NCI-H1092 (cell line): ENCODE results near the gene GPC1.

Source experiments
- DNase-seq: peaks from one replicate; lab custom pipeline; 2025; lab: John Stamatoyannopoulos, UW

GPC1 gene

DNA sequence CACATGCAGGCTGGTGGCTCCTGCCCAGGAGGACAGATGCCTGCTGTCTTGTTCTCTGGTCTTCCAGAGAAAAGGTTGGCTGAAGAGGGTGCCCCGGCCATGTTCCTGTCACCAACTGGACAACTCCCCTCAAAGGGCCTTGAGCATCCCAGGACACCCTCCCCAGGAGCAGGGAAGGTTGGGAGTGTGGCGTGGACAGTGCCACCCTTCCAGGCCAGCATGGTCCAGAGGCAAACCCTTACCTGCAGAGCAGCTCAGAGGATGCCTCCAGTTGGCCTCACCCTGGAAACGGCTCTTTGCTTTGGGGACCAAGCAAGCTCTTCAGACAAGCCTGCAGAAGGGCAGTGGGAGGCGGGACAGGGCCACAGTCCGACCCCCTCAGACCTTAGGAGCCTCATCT lies 4.9 kb upstream of the GPC1 start:
- DNase-seq = no peak

DNA sequence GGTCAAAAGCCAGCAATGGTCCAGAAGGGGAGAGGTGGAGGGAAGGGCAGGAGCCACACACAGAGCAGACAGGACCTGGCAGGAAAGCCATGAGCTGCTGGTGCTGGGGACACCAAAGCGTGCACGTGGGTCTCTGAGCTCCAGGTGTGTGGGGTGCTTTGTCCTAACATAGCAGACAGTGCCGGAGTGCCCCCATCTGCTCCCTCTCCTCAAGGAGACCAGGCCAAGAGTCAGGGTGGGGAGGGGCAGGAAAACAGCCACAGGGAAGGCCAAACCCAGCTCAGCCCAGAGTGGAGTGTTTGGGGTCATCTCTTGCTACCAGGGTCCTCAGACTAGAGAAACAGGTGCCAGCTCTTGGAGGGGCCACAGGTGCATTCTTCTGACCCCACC lies 4.2 kb upstream of the GPC1 start:
- no peak for DNase-seq

DNA sequence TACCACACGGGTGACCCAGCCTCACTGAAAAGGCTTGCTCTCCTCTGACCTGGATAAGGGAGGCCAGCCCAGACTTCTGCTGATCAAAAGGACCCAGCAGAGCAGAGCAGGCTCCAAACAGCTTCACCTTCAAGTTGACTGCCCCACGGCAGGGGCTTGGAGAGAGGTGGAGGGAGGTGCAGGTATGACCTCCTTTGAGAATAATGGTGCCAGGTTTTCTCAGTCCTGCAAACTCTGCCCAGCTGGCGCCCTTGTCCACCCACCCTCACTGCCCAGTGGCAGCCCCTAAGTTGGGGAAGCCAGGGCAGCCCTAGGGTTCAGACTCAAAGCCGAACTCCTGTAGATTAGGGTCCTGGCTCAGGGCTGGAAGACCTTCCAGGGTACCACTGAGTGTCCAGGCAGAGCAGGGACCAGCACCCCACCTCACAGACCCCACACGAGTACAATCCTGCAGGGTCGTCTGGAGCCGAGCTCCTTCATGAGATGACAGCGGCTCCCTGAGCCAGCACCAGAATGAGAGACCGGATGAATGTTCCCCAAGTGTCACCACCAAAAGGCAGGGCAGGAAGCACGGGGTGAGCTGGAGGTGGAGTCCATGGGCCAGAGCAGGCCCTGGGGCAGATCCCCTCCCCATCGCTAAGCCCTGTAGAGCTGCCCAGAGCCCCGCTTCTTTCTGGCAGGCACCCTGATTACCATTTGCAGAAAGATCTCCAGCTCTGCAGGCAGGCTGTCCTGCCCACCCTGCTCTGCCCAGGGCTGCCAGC lies 3.6 kb upstream of the GPC1 start:
- DNase-seq = no peak

DNA sequence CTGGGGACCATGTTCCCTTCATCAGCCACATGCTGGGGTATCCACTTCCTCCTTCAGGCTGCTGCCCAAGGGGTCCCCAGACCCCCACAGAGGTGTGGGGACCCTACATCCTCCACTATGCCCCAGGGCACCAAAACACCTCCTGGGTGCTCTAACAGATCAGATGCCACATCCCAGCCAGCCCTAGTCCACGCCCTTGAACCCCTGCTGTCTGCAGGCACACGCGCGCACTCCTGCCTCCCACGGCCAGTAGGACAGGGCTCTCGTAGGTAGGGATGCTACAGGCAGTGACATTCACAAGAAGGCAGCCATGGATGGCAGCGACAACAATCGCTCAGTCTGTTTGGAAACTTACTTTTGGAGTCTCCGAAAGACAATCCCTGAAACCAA lies 3.0 kb upstream of the GPC1 start:
- DNase-seq = no peak

GRCh38 chr2:240432820-240433801 lies 2.4 kb upstream of the GPC1 start:
- DNase-seq = no peak

GRCh38 chr2:240433973-240434727 lies 1.3 kb upstream of the GPC1 start:
- no peak for DNase-seq

- DNase-seq = peak; percentile 79
These were observed 571 bp upstream of the GPC1 start for GRCh38 chr2:240434728-240435456.

- DNase-seq = no peak
These were observed 652 bp downstream of the GPC1 start for GRCh38 chr2:240435948-240436682.

GRCh38 chr2:240436683-240437550 lies 1.5 kb downstream of the GPC1 start:
- DNase-seq = no peak

- DNase-seq = no peak
These were observed 2.0 kb downstream of the GPC1 start for GRCh38 chr2:240437551-240437860.

DNA sequence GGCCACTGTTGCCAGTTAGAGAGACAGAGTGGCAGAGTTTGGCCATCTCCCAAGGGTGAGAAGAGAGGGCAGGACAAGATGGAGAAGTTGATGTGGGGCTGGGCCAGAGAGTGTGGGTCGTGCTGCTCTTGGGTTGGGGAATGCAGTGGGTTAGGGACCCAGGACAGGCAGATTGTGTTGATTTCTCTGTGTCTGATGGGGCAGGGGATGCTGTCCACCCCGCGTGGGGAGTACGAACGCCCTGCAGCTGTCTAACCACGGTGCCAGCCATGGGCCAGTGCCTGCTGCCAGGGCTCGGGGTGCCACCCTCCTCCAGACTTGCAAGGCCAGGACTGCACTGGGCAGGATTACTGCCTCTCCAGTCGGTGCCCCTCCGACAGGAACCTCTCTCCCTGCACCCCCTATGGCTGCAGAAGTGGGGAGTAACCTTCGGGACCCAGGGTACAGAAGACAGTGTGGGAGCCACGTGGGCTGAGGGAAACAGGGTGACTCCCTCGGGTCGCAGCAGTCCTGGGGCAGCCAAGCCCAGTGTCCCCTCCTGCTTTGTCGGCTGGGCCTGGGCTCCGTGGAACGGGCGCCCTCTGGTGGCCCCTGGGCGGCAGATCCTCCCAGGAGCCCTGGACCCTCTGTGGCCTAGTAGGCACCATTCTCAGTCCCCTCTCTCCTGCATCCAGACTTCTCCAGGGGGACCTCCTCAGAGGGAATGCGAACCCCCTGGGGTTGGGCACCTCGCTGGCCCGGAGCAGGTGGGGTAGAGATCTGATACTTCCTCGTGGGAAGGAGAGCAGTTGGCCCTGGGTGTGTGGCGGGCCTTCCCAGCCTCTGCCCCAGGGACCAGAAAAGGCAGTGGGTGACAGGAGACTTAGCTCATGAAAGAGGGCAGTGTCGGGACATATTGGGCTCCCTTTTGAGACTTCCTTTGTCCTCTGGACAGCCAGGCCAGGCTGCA lies 2.7 kb downstream of the GPC1 start:
- DNase-seq = peak; percentile 8

GRCh38 chr2:240438810-240439697 lies 3.6 kb downstream of the GPC1 start:
- no peak for DNase-seq

DNA sequence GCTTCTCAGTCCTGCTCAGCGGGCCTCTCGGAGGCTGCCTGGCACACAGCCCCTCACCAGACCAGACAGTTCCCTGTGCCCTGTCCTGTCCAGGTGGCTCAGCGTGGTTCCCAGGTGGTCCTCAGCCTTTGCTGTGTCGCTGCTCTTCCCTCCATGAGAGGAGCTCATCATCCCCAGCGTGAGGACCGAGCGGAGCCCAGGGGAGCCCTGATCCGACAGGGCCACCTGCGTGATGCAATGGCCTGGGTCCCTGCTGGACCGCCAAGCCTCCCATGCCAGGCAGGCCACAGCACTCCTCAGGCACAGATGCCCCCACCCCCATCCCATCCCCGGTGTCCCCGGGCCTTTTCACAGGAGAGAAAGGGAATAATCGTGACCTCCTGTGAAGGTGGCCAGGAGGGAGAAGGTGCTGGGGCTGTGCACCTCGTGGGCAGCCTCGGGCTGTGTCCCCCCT lies 4.3 kb downstream of the GPC1 start:
- no peak for DNase-seq

GRCh38 chr2:240440251-240440650 lies 4.8 kb downstream of the GPC1 start:
- no peak for DNase-seq

GRCh38 chr2:240440704-240441320 lies 5.3 kb downstream of the GPC1 start:
- no peak for DNase-seq

GRCh38 chr2:240441326-240441992 lies 6.0 kb downstream of the GPC1 start:
- no peak for DNase-seq

GRCh38 chr2:240441993-240442411 lies 6.5 kb downstream of the GPC1 start:
- DNase-seq = no peak
